Esophagus squamous epithelium (tissue), 4 donors: Measurements from ENCODE around the gene SIGLEC12.

ENCODE experiments used
- CTCF ChIP-seq, 6 experiments: fragments of 450-650 bp in 4 of 6; fragments of 200-600 bp in 2 of 6; sonication (generic) in 2 of 6; IDR thresholded peaks; one replicate each; pipeline ENCODE4 v1.5.1; 2016 to 2019; ENCODE audit warnings: antibody characterized with exemption in 6 of 6, mild to moderate bottlenecking in 4 of 6, moderate library complexity in 4 of 6
- POLR2A ChIP-seq, 4 donors: fragments of 450-650 bp; IDR thresholded peaks; one replicate each; pipeline ENCODE4 v1.6.1; 2017; ENCODE audit warnings: antibody characterized with exemption in 4 of 4, mild to moderate bottlenecking in 4 of 4, moderate library complexity in 3 of 4

- TF ChIP-seq CTCF (IDR thresholded peaks at IDR 0.05): no peak
- no peak for TF ChIP-seq POLR2A (IDR thresholded peaks at IDR 0.05)
Measured at GRCh38 chr19:51448411-51449016, 53.1 kb downstream of the SIGLEC12 start.
